C4-2B (cell line): Measurements from ENCODE around the gene C1orf74.

ENCODE experiments used
- H3K27ac ChIP-seq: fragments of 450-650 bp; 2 replicates; pipeline ENCODE4 v1.5.1; 2017
- ZFX ChIP-seq: fragments of 450-650 bp; IDR thresholded peaks from 2 replicates; pipeline ENCODE4 v1.6.1; 2017
- TF ChIP-seq, protein P1 (sequence below): fragments of 450-650 bp; conservative IDR thresholded peaks from 2 replicates; pipeline ENCODE4 v1.5.1; 2017; ENCODE audit warnings: mild to moderate bottlenecking

Gene C1orf74

DNA sequence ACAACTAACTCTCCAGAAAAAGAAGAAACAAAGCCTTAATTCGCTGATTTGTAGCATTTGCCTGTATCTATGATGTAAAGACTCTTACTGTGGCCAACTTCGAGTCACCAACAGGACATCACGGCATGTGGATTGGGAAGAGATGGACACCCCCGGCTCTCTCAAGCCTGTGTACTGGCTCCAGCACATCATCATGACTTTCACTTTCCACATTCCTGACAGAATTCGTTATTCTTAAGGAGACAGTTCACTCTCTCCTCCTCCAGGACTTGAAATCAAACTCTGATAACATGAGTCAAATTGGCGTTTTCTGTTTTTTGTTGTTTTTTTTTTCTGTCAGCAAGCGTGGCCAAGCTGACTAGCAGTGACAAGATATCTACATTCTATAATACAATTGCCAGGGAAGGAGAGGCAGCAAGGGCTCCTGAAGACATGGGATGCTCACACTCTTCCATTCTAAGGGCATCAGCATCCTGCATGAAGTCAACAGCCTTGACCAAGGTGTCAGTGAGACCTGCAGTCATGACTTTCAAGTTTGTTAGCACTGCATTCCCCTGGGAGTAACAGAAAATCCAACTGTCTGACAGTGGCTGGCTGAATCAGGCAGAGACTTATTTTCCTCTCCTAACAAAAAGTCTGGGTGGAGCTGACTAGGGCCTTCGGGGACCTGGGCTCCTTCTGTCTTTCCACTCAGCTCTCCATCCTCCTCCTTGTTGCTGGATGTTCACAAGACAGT, 41.8 kb downstream of the C1orf74 start:
- TF ChIP-seq, protein P1, sequence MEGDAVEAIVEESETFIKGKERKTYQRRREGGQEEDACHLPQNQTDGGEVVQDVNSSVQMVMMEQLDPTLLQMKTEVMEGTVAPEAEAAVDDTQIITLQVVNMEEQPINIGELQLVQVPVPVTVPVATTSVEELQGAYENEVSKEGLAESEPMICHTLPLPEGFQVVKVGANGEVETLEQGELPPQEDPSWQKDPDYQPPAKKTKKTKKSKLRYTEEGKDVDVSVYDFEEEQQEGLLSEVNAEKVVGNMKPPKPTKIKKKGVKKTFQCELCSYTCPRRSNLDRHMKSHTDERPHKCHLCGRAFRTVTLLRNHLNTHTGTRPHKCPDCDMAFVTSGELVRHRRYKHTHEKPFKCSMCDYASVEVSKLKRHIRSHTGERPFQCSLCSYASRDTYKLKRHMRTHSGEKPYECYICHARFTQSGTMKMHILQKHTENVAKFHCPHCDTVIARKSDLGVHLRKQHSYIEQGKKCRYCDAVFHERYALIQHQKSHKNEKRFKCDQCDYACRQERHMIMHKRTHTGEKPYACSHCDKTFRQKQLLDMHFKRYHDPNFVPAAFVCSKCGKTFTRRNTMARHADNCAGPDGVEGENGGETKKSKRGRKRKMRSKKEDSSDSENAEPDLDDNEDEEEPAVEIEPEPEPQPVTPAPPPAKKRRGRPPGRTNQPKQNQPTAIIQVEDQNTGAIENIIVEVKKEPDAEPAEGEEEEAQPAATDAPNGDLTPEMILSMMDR: no peak
- TF ChIP-seq ZFX: no peak
- H3K27ac ChIP-seq: no peak overlapping the region; the same call in 1 of the 2 replicates

GRCh38 chr1:209741889-209742288, 42.5 kb downstream of the C1orf74 start:
- TF ChIP-seq, protein P1: no peak
- TF ChIP-seq ZFX: 0 out of 2 replicates have a peak, but pooled peaks have one; percentile 11
- no peak overlapping the region for H3K27ac ChIP-seq

DNA sequence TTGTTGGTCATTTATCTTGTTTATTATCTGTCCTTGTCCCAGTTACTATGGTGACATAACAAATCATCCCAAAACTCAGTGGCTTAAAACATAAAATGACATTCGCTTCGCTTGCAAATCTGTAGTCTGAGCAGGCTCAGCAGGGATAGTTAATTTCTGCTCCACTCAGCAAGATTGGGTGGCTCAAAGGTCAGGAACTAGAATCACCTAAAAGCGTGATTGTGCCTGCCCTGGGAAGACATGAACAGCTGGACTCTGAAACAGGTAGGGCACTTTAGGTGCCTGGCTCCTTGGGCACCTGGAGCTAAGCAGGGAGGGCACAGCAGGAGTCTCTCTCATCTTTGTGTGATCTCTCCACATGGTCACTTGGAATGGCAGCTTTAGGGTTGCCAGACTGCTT, 43.2 kb downstream of the C1orf74 start:
- TF ChIP-seq, protein P1: no peak
- TF ChIP-seq ZFX: no peak
- H3K27ac ChIP-seq: no peak overlapping the region

DNA sequence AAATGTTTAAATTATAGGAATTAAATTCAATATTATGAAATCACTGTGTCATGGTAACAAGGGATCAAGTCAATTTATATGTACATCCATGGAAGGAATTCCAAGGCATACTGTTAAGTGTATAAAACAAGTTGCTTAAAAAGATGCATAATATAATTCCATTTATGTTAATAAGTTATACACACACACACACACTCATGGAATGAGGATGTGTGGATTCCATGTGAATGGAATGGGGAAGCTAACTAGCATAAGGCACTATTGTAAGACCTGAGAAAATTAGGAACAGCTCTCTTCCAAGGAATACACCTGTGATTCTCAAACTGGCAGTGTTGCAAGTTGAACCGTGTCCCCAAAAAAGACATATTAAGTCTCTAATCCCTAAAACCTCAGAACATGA, 46.1 kb downstream of the C1orf74 start:
- no peak overlapping the region for H3K27ac ChIP-seq
- TF ChIP-seq ZFX: no peak
- TF ChIP-seq, protein P1: no peak

- TF ChIP-seq, protein P1: no peak
- no peak for TF ChIP-seq ZFX
- no peak overlapping the region for H3K27ac ChIP-seq
These were observed 47.2 kb downstream of the C1orf74 start for GRCh38 chr1:209737118-209737505.

- TF ChIP-seq, protein P1: no peak
- no peak for TF ChIP-seq ZFX
- no peak overlapping the region for H3K27ac ChIP-seq
These were observed 47.8 kb downstream of the C1orf74 start for GRCh38 chr1:209736490-209737117.

DNA sequence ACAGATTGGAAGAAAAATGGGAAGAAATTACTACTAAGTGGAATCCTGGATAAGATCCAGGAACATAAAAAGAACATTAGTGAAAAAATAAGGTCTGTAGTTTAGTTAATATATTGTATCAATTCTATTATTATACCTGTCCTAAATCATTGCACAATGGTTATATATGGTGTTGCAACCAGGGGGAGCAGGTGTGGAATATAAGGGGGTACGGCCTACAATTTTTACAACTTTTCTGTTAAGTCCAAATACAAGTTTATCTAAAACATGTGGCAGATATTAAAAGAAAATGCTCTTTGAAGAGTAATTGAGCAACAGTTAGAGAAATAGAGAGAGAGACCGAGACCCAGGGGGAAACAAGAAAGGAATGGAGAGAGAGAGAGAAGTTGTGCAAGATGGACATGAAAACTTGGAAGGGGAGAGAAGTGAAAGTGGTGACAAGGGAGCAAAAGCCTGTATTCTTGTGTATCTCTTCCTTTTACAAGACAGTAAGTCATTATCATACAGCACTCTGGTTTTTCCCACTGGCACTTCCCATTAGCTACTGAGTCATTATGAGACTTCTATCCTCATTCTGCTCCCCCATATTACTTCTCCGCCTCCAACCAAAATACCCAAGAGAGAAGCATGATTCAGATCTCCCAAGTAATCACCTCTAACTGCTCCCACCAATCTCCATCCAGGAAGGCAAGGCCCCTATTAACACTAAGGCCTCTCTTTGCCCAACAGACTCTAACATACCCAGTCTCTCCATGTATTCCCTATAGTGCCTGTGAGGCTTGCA, 50.8 kb downstream of the C1orf74 start:
- no peak for TF ChIP-seq ZFX
- TF ChIP-seq, protein P1: no peak
- H3K27ac ChIP-seq: no peak overlapping the region
